HG03342 (cell line): ENCODE data around the gene DENND4C.
A peak's percentile ranks its signal among the peaks of the same experiment; 100 is the strongest.
"Not testable (repeated sequence)": the region's sequence is repeated elsewhere in the genome, so short reads cannot be mapped to it uniquely, and the experiment has no call there.

ENCODE experiments used
- ATAC-seq: cut with Tn5 transposase; IDR thresholded peaks from one replicate; pipeline ENCODE4 v1.9.1; 2021; ENCODE audit warnings: mild to moderate bottlenecking, moderate library complexity; ENCODE audit not compliant: unreplicated experiment

Gene DENND4C

DNA sequence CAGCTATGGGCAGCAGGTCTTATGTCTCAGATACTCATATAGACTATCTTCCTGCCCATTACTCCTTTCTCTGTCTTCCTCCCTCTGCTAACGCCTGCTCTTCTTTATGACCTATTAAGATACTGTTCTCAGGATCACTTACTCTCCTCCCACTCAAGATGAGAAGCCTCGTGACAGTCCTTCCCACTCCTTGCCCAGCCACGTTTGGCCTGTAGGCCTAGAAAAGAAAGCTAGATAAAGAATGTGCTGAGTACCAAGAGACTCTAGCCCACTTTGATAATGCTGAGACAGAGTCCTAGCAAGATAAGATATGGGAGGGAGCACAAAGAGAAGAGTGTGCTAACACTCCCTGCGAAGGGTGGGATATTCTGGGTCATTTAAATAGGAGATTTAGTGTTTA, 6.8 kb upstream of the DENND4C start:
- no peak for ATAC-seq

GRCh38 chr9:19224563-19224962, 5.9 kb upstream of the DENND4C start:
- no peak for ATAC-seq

DNA sequence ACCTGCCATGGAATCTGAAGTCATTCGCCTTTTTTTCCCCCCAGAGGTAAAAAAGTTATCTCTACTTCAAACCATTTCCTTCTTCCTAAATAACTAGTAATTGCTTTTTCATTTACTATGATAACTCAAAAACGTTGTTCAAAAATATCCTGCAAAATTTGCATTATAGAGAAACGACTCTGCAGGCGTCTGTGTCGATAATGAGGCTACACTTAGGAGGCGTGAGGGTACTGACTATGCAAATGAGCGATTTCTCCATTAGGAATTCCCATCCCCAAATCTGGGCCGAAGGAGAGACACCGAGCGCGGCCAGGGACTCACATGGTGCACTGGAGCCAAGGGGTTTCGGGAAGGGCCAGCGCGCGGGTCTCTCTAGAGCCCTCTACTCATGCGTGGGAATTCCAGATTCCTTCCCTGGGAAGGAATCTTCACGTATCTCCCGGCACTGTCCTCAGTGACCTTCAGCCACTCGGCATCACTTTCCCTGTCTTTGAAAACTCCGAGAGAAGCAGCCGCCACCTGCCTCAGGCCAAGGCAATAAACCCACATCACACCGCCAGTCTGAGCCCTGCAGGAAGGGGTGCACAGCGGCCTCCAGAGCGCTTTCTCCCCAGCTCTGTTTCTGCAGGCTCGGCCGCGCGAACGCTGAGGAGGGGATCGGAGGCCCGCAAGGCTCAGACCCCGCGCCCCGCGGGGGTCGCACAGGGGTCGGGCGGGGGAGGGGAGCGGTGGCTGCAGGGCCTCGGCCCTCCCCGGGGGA, 718 bp upstream of the DENND4C start:
- ATAC-seq, result peak; percentile 64

DNA sequence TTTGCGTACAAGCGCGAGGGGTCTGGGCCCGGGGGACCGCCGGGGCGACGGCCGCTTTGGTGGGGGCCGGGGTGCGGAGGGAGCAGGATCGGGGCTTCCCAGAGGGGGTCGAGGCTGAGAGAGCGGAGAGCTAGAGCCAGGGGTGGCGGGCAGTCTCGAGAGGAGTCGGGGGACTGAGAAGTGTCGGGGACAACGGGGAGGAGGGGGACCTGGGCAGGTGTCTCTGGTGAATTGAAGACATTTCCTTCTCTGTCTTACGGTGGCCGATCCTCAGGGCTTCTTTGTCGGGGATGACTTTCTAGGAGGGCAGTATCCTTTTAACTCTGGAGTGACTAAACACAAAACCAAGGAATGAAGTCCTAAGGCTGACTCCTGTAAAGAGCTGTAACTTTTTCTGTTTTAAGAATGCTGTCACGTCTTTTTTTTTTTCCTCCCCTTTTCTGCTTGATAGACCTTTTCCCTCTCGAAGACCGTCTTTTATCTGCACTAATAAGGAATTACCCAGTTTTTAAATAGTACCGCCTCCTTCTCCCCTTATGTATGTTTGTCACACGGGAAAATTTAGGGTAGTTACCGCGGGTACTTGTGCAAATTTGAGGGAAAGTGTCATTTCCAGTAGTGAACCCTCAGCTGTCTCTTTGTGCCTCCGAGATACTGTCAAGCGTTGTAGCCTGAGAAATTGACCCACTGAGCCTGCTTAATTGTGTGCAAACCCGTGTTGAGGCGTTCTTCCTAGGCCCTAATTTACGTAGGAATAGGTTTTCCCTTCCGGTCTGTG, 822 bp downstream of the DENND4C start:
- peak; percentile 9 for ATAC-seq

GRCh38 chr9:19231904-19232822, 1.7 kb downstream of the DENND4C start:
- no peak for ATAC-seq

DNA sequence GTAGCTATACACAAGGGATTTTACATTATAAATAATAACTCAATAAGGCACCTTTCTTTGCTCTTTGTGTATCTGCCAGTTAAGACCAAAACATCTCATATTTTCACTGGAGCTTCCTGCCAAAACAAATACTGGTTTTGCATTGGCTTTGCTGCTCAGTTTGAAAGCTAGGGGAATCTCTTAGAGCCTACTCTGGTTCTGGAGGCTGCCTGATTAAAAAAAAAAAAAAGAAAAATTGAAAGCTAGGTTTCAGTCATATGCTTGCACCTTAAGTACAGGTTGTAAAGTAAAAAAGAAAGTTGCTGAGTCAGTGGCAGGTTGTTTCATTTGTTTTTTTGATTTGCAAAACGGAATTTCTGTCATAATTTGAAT, 2.3 kb downstream of the DENND4C start:
- ATAC-seq, result no peak

DNA sequence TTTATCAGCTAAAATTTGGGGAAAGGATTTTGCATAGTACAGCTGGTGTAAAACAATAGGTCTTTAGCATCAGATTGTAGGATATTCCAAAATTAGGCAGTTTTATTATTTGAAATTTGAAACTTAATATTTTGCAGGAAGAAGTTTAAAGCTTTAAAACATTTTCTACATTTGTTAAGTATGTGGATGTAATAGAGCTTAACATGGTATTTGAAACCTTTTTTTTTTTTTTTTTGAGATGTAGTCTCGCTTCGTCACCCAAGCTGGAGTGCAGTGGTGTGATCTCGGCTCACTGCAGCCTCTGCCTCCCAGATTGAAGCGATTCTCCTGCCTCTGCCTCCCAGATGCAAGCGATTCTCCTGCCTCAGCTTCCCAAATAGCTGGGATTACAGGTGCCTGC, 2.9 kb downstream of the DENND4C start:
- ATAC-seq, result no peak

DNA sequence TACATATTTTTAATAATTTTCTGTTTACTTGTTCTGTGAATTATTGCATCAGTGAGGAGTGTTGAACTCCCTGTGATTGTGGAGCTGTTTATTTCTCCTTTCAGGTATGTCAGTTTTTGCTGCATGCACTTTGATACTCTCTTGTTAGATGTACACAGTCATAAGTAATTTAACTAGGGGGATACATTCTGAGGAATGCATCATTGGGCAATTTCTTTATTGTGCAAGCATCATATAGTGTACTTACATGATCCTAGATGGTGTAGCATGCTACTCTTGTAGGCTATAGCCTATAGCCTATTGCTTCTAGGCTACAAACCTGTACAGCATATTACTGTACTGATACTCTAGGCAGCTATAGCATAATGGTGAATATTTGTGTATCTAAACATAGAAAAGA, 9.5 kb downstream of the DENND4C start:
- no peak for ATAC-seq

DNA sequence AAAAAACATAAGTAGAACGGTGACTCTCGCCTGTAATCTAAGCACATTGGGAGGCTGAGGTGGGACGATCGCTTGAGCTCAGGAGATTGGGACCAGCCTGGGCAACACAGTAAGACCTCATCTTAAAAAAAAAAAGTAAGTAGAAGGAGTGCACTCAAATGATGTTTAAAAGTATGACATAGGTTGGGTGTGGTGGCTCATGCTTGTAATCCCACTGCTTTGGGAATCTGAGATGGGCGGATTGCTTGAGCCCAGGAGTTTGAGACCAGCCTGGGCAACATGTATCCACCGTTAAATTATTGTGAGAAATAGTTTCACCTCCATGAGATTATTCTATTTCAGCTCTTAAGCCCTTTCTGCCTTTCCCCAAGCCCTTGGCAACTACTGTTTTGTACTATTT, 11.2 kb downstream of the DENND4C start:
- ATAC-seq, result no peak

GRCh38 chr9:19243366-19244033, 13.0 kb downstream of the DENND4C start:
- ATAC-seq, result no peak

DNA sequence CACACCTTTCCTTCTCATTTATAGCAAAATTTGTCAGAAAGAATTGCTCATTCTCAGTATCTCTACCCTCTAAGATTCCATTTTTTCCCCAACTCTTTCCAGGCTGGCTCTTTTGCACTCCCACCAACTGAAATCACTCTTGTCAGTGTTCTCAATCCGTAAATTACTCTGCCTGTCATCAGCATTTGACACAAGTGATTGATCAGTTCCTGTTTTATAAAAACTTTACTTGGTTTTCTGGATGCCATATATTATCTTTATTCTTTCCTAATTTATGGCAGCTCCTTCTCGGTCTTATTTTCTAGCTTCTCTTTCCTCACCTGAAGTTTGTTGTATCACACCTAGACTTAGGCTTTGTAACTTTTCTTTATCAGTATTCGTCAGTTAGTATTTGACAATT, 16.4 kb downstream of the DENND4C start:
- no peak for ATAC-seq

GRCh38 chr9:19247420-19247819, 16.9 kb downstream of the DENND4C start:
- no peak for ATAC-seq

DNA sequence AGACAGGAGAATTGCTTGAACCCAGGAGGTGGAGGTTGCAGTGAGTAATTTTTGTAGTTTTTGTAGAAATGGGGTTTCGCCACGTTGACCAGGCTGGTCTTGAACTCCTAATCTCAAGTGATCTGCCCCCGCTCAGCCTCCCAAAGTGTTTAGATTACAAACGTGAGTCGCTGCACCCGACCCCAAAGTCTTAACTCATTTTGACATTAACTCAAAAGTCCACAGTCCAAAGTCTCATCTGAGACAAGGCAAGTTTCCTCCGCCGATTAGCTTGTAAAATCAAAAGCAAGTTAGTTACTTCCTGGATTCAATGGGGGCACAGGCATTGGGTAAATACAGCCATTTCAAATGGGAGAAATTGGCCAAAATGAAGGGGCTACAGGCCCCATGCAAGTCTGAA, 19.9 kb downstream of the DENND4C start:
- not testable (repeated sequence) for ATAC-seq

DNA sequence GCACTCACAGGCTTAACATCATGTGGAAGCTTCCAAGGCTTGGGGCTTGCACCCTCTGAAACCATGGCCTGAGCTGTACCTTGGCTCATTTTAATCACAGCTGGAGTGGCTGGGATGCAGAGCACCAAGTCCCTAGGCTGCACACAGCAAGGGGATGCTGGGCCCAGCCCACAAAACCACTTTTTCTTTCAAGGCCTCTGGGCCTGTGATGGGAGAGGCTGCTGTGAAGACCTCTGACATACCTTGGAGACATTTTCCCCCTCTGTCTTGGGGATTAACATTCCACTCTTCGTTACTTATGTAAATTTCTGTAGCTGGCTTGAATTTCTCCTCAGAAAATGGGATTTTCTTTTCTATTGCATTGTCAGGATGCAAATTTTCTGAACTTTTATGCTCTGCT, 20.7 kb downstream of the DENND4C start:
- ATAC-seq, result not testable (repeated sequence)

GRCh38 chr9:19251622-19252021, 21.1 kb downstream of the DENND4C start:
- not testable (repeated sequence) for ATAC-seq

DNA sequence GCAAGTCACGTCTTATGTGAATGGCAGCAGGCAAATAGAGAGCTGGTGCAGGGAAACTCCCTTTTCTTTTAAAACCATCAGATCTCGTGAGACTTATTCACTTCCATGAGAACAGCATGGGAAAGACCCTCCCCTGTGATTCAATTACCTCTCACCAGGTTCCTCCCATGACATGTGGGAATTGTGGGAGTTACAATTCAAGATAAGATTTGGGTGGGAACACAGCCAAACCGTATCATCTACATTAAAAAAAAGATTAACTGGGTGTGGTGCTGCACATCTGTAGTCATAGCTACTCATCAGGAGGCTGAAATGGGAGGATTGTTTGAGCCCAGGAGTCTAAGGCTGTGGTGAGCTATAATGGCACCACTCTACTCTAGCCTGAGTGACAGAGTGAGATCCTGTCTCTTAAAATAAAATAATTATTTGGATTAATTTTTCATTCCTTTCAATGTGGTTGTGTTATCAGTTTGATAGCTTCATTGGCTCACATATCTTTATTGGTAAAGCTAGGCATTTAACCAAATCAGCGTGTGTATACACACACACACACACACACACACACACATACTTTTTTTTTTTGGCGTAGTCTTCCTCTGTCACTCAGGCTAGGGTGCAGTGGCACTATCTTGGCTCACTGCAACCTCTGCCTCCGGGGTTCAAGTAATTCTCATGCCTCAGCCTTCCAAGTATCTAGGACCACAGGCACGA, 21.8 kb downstream of the DENND4C start:
- ATAC-seq, result no peak

GRCh38 chr9:19252885-19253219, 22.4 kb downstream of the DENND4C start:
- ATAC-seq, result no peak

- no peak for ATAC-seq
Measured at GRCh38 chr9:19255112-19255511, 24.6 kb downstream of the DENND4C start.

DNA sequence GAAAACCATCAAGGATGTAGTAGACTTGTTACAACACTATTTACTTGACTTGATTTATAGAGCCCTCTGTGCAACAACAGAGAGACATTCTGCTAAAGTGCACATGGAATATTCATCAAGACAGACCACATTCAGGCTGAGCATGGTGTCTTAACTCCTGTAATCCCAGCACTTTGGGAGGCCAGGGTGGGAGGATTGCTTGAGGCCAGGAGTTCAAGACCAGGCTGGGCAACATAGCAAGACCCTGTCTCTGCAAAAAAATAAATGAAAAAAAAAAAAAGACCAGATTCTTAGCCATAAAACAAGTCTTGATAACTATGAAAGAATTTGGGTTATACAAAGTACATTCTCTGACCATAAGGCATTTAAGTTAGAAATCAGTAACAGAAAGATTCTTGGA, 25.3 kb downstream of the DENND4C start:
- ATAC-seq, result no peak

- ATAC-seq, result not testable (repeated sequence)
Measured at GRCh38 chr9:19259665-19260255, 29.3 kb downstream of the DENND4C start.
